Panc1 (cell line): ENCODE data around the gene PLCB1. TPM values are rescaled to one million over a fixed set of nuclear protein-coding genes. Genes with fewer than 3 reads are reported as not detected.

Source experiments
- ATAC-seq: fragments of 200-7000 bp; cut with Tn5 transposase; 2 replicates; pipeline ENCODE4 v1.9.1; 2020; ENCODE audit warnings: mild to moderate bottlenecking, moderate library complexity
- BruUV-seq: library from RNA; stranded (reverse); fragments of 400-500 nt; replicated peaks from 2 replicates; lab custom pipeline; 2021; lab: Mats Ljungman, UMichigan
- CTCF ChIA-PET: fragments of 300-600 bp; sonication (Branson Sonifier 250); formaldehyde crosslinking; loops from one replicate; lab custom pipeline; 2022; ENCODE audit warnings: antibody characterized with exemption; lab: Charles Lee
- POLR2A ChIA-PET: fragments of 300-600 bp; sonication (Branson Sonifier 250); formaldehyde crosslinking; loops from one replicate; lab custom pipeline; 2022; ENCODE audit warnings: antibody characterized with exemption; lab: Charles Lee
- DNase-seq: peaks from one replicate; pipeline ENCODE4 v3.0.0-alpha.2; 2010; ENCODE audit warnings: low read depth, low spot score
- H3K27ac ChIP-seq: 2 replicates; pipeline ENCODE4 v1.5.1; 2011; ENCODE audit warnings: mild to moderate bottlenecking, low read length, inconsistent platforms
- H3K27me3 ChIP-seq: fragments of 200-500 bp; sonication (Bioruptor generic); 2 replicates; pipeline ENCODE4 v1.6.0; 2014; ENCODE audit warnings: low read length, inconsistent platforms; ENCODE audit not compliant: control insufficient read depth, insufficient read depth
- H3K36me3 ChIP-seq: fragments of 200-500 bp; sonication (Bioruptor generic); 2 replicates; pipeline ENCODE4 v1.5.1; 2014; ENCODE audit warnings: inconsistent platforms, mild to moderate bottlenecking, low read length, moderate library complexity; ENCODE audit not compliant: control insufficient read depth, insufficient read depth
- H3K4me1 ChIP-seq: 2 replicates; pipeline ENCODE4 v1.5.1; 2011; ENCODE audit warnings: inconsistent platforms, mild to moderate bottlenecking, low read length, moderate library complexity; ENCODE audit not compliant: control insufficient read depth, insufficient read depth
- H3K4me3 ChIP-seq, 2 experiments: 2 replicates each; pipeline ENCODE4 v1.5.1; 2011 to 2012; ENCODE audit warnings: low read depth in 2 of 2, low read length in 2 of 2, mild to moderate bottlenecking in 2 of 2, inconsistent platforms in 1 of 2, moderate library complexity in 1 of 2
- H3K9me3 ChIP-seq: fragments of 200-500 bp; sonication (Bioruptor generic); 2 replicates; pipeline ENCODE4 v1.5.1; 2014; ENCODE audit warnings: low read depth, mild to moderate bottlenecking, inconsistent platforms, low read length, moderate library complexity; ENCODE audit not compliant: control insufficient read depth, insufficient read depth
- POLR2AphosphoS5 ChIP-seq: IDR thresholded peaks from 2 replicates; pipeline ENCODE4 v1.6.1; 2012; ENCODE audit warnings: mild to moderate bottlenecking, low read depth, low read length, moderate library complexity
- SIN3A ChIP-seq: IDR thresholded peaks from 2 replicates; pipeline ENCODE4 v1.6.1; 2012; ENCODE audit warnings: low read depth, mild to moderate bottlenecking, low read length, moderate library complexity, borderline replicate concordance; ENCODE audit not compliant: insufficient read depth
- TCF7L2 ChIP-seq: IDR thresholded peaks from 2 replicates; pipeline ENCODE4 v1.6.1; 2011; ENCODE audit warnings: mild to moderate bottlenecking, low read depth, low read length, inconsistent platforms
- in situ Hi-C: cut with HindIII; loops from 2 replicates; pipeline ENCODE4 v1.10.0; 2016; ENCODE audit warnings: low sequenced_read_pairs, low pct_unique_long_range_greater_than_20kb
- intact Hi-C: fragments of 100-400 bp; cut with micrococcal nuclease; formaldehyde crosslinking; loops from one replicate; pipeline ENCODE4 v1.10.0; 2022; ENCODE audit not compliant: unreplicated experiment
- total RNA-seq: library from RNA; stranded (reverse); gene quantifications from one replicate; pipeline ENCODE4 v1.2.1, GENCODE V29; 2021; ENCODE audit not compliant: unreplicated experiment
- TF ChIP-seq, protein P1 (sequence below), 2 experiments: IDR thresholded peaks; 2 replicates each; pipeline ENCODE4 v1.6.1; 2011 to 2012; ENCODE audit warnings: low read depth in 2 of 2, control low read depth in 1 of 2, low read length in 1 of 2, mild to moderate bottlenecking in 1 of 2, moderate library complexity in 1 of 2; ENCODE audit not compliant: insufficient read depth in 1 of 2
- TF ChIP-seq, protein P2 (sequence below): fragments of 450-650 bp; IDR thresholded peaks from 2 replicates; pipeline ENCODE4 v1.5.1; 2017; ENCODE audit warnings: mild to moderate bottlenecking

PLCB1 gene
- total RNA-seq, 1 experiment from 2014 or later: 0.59 TPM

DNA sequence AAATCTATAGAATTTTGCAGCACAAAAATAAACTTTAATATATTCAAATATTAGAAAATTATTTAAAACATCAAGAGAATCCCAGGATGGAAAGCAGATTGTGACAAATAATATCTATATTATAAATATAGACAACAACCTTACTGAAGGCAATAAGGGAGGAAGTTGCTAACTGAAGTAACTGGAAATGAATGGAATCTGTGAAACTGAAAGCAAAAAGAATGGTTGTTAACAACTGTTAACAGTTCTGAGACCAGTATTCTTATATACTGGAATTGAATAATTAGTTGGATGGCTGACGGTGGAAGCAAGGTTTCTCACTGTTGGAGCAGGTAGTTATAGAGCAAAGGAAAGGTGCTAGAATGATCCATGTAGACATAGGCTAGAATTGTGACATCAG lies 220.4 kb downstream of the PLCB1 start:
- ATAC-seq: no peak
- H3K27me3 ChIP-seq: no peaks in the 10 kb centered on the region
- no peaks in the 10 kb centered on the region for H3K9me3 ChIP-seq
- ChIA-PET CTCF (no interaction called here), POLR2A (interaction anchor here (0.6 kb wide), 1 partner anchor 42 kb away, joined by 5 read pairs; no protein-coding TSS in a partner anchor)
- H3K4me3 ChIP-seq: no peak overlapping the region
- H3K27ac ChIP-seq: no peak overlapping the region
- H3K36me3 ChIP-seq: no peaks in the 10 kb centered on the region
- BruUV-seq: no TSS peak
- DNase-seq: no peak
- intact Hi-C loops (no loop called here), in situ Hi-C loops (no loop called here)
- H3K4me1 ChIP-seq: no peaks in the 10 kb centered on the region
- TF ChIP-seq, protein P1, sequence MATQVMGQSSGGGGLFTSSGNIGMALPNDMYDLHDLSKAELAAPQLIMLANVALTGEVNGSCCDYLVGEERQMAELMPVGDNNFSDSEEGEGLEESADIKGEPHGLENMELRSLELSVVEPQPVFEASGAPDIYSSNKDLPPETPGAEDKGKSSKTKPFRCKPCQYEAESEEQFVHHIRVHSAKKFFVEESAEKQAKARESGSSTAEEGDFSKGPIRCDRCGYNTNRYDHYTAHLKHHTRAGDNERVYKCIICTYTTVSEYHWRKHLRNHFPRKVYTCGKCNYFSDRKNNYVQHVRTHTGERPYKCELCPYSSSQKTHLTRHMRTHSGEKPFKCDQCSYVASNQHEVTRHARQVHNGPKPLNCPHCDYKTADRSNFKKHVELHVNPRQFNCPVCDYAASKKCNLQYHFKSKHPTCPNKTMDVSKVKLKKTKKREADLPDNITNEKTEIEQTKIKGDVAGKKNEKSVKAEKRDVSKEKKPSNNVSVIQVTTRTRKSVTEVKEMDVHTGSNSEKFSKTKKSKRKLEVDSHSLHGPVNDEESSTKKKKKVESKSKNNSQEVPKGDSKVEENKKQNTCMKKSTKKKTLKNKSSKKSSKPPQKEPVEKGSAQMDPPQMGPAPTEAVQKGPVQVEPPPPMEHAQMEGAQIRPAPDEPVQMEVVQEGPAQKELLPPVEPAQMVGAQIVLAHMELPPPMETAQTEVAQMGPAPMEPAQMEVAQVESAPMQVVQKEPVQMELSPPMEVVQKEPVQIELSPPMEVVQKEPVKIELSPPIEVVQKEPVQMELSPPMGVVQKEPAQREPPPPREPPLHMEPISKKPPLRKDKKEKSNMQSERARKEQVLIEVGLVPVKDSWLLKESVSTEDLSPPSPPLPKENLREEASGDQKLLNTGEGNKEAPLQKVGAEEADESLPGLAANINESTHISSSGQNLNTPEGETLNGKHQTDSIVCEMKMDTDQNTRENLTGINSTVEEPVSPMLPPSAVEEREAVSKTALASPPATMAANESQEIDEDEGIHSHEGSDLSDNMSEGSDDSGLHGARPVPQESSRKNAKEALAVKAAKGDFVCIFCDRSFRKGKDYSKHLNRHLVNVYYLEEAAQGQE (IDR thresholded peaks at IDR 0.05; ENCODE audit: insufficient read depth in 1 of 2, low read depth in 2 of 2, low read length in 1 of 2): no peak
- TF ChIP-seq SIN3A: no peak
- no peak for TF ChIP-seq TCF7L2
- TF ChIP-seq, protein P2, sequence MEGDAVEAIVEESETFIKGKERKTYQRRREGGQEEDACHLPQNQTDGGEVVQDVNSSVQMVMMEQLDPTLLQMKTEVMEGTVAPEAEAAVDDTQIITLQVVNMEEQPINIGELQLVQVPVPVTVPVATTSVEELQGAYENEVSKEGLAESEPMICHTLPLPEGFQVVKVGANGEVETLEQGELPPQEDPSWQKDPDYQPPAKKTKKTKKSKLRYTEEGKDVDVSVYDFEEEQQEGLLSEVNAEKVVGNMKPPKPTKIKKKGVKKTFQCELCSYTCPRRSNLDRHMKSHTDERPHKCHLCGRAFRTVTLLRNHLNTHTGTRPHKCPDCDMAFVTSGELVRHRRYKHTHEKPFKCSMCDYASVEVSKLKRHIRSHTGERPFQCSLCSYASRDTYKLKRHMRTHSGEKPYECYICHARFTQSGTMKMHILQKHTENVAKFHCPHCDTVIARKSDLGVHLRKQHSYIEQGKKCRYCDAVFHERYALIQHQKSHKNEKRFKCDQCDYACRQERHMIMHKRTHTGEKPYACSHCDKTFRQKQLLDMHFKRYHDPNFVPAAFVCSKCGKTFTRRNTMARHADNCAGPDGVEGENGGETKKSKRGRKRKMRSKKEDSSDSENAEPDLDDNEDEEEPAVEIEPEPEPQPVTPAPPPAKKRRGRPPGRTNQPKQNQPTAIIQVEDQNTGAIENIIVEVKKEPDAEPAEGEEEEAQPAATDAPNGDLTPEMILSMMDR: no peak
- no peak for TF ChIP-seq POLR2AphosphoS5

DNA sequence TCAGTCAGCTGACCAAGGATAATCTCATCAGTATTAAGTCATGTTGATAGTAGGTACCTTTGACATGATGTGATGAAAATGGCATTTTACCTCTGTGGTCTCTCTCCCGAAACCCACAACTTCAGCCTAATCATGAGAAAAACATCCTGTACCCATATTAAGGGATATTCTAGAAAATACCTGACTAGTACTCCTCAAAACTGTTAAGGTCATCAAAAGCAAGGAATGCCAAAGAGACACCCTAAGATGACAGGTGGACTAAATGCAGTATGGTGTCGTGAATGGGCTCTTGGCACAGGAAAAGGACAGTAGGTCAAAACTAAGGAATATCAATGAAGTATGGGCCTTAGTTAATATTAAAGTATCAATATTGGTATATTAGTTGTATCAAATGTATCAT lies 221.4 kb downstream of the PLCB1 start:
- BruUV-seq: no TSS peak
- ChIA-PET CTCF (no interaction called here), POLR2A (no interaction called here)
- H3K27me3 ChIP-seq: no peaks in the 10 kb centered on the region
- intact Hi-C loops (no loop called here), in situ Hi-C loops (no loop called here)
- no peaks in the 10 kb centered on the region for H3K36me3 ChIP-seq
- no peak overlapping the region for H3K27ac ChIP-seq
- no peaks in the 10 kb centered on the region for H3K4me1 ChIP-seq
- H3K9me3 ChIP-seq: no peaks in the 10 kb centered on the region
- ATAC-seq (no peak), DNase-seq (no peak)
- no peak overlapping the region for H3K4me3 ChIP-seq
- TF ChIP-seq TCF7L2: no peak
- TF ChIP-seq POLR2AphosphoS5: no peak
- TF ChIP-seq SIN3A: no peak
- TF ChIP-seq, protein P1 (IDR thresholded peaks at IDR 0.05; ENCODE audit: insufficient read depth in 1 of 2, low read depth in 2 of 2, low read length in 1 of 2): no peak
- TF ChIP-seq, protein P2: no peak
